NOMO-1 (cell line): Measurements from ENCODE around the gene ZMYND15.

Experiments used
- DNase-seq, 2 experiments: peaks; one replicate each; lab custom pipeline; 2025; ENCODE audit not compliant: unreplicated experiment in 2 of 2; lab: John Stamatoyannopoulos, UW

Gene ZMYND15

GRCh38 chr17:4782652-4783051, 43.0 kb downstream of the ZMYND15 start:
- DNase-seq: no peak

DNA sequence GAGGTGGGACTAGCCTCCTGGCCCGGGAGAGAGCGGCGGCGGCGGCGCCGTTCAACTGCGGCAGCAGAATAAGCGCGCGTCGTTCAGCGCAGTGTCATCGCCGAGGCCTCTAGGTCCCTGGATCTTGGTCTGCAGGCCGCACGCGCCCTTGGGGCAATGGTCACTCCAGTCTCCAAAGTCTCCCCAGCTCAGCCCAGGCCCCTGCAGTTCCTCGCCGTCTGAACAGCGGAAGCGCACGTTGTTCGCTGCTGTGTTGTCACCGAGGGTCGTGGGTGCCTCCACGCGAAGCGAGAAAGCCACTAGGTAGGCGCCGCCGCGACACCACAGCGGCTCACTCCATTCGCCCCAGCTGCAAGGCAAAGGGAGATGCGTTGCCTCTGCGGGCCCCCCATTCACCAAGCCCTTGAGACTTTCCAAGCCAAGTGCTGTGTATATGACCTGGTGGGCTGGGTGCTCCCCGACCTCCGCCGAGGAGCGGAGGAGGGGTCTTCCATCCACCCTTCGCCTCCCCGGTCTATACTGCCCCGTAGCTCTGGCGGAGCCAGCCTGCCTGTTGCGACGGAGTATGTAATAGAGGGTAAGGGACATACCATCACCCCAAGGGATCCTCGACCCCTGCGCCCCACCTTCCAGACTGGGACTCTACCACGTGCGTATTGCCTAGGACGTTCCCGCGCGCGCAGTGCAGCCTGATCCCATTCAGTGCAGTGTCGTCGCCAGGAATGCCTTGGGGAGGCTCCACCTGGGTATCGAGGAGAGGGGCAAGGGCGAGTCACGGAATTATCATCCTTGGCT, 45.9 kb downstream of the ZMYND15 start:
- no peak for DNase-seq

GRCh38 chr17:4786106-4786511, 46.5 kb downstream of the ZMYND15 start, which contains the start of gene VMO1:
Gene VMO1, minus strand, starts transcription at chr17:4786364. Its CDS starts 12 bp downstream, at chr17:4786352.
- no peak for DNase-seq

- no peak for DNase-seq
Observed at GRCh38 chr17:4786516-4786915, 46.9 kb downstream of the ZMYND15 start.

DNA sequence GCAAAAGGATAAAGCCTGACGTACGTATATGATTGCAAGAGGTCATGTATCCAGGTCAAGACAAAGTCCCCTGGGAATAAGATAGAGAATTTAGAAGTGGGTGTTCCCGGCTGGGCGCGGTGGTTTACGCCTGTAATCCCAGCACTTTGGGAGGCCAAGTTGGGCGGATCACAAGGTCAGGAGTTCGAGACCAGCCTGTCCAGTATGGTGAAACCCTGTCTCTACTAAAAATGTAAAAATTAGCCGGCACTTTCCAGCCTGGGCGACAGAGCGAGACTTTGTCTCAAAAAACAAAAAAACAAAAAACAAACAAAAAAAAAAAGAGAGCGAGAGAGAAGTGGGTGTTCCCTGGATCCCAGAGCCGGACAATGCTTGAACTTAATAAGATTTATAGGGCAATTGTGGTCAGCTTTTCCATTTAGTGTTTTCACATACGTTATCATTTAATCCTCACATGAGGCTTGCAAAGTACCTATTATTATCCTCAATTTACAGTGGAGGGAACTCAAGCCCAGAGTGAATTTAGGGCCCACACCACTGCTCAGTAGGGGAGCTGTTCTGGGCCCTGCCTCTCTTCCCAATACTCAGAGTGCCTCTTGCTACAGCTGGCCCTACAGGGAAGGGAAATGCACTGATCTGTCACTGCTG, 48.6 kb downstream of the ZMYND15 start:
- DNase-seq: no peak

DNA sequence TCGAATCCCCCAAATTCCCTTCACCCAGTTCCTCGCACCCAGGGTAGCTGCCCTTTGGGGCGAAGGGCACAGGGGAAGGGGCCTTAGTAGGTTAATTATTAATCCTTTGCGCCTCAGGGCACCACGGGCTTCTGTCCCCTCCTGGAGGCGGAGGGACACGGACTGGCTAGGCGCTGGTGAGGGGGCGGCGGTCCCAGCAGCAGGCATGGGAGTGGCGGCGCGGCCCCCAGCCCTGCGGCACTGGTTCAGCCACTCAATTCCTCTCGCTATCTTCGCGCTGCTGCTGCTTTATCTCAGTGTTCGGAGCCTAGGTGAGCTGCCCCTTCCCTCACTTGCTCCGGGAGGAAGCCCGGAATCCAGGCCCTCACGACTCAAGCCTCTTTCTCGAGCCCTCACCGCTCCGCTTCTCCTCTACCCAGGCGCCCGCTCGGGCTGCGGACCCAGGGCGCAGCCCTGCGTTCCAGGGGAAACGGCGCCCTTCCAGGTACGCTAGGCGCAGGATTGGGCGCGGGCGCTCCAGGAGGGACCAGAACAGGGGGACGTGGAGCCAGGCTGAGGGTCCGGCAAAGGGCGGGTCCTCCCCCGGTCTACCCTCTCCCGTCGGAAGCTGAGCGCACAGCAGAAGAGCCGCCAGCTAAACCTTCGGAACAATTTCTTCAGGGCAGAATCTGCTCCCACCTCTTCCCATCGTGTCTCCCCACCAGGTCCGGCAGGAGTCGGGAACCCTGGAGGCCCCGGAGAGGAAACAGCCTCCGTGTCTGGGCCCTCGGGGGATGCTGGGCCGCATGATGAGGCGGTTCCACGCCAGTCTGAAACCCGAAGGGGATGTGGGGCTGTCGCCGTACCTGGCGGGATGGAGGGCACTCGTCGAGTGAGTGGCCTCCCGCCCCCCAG, 49.4 kb downstream of the ZMYND15 start, which contains the start of gene GLTPD2:
TSS of gene GLTPD2 (plus strand) at position 158 of the 894 bp plus-strand sequence. CDS start at position 206, 48 bp downstream.
- no peak for DNase-seq

GRCh38 chr17:4789701-4789950, 50.0 kb downstream of the ZMYND15 start:
- peak in 1 of 2 experiments; percentile 63 for DNase-seq

DNA sequence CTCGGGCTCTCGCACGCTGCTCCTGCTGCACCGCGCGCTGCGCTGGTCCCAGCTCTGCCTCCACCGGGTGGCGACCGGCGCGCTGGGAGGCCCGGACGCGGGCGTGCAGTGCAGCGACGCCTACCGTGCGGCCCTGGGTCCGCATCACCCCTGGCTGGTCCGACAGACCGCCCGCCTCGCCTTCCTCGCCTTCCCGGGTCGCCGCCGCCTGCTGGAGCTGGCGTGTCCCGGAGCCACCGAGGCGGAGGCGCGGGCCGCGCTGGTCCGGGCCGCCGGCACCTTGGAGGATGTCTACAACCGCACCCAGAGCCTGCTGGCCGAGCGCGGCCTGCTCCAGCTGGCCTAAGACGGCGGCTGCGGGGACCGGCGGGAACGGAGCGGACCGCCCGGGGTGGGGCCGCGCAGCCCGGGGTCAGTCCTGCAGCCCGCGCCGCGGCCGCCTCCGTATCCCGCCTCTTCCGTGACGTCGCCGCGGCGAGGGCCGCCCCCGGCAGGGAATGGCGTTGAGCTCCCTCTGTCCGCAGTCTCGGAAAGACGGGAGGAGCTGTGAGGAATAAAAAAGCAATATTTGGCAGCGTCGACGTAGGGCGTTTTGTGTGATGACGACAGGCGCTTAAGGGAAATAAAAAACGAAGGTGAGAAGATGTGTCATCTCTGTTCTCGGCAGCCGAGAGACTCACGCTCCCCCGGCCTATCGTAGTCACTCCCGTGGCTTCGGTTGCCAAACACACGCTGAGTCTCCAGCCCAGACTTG, 50.5 kb downstream of the ZMYND15 start:
- peak; percentile 79 to 82 for DNase-seq

DNA sequence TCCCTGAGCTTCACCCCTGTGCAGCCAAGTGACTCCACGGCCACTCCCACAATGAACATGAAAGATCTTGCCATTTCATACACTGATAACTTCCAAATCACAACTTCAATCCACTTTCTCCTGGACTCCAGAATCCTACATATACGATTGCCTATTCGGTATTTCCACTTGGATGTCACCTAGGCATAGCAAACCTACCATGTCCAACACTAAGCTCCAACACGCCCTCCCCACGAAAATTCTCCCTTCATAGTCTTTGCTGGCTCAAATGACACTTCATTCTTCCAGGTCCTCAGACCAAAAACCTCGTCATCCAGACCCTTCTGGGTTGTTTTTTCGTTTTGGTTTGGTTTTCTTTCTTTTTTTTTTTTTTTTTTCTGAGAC, 51.1 kb downstream of the ZMYND15 start:
- no peak for DNase-seq

GRCh38 chr17:4795168-4795567, 55.5 kb downstream of the ZMYND15 start:
- no peak for DNase-seq
